HL-60/S4 treated with phorbol 12-myristate 13-acetate at 8.2 ng/mL for 4 days and 3 days (cell line): ENCODE results near the gene NCKAP5L.

Experiments
- in situ Hi-C: fragments of 300-500 bp; cut with MboI; formaldehyde crosslinking; loops from 2 replicates; pipeline ENCODE4 v1.15.0; 2022; ENCODE audit warnings: low sequenced_read_pairs

The NCKAP5L gene

DNA sequence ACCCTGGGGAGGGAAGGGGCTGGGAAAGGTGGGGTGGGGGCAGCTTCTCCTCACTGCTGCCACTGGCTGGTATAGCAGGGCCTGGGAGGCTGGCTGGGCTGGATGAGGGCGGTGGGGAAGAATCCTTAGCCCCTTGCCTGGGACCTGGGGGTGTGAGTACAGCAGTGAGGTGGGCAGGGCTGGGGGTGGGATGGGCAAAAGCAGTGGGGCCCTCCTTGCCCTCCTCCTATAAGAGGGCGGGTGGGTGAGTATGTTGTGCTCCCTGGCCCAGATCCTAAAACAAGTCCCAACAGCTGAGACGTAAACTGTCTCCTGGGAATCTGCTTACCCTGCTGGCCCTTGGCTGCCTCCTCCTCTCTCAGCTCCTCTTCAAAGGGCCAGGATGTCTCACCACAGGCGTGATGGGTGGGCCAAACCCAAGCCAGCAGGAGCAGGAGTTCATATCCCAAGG, 2.2 kb downstream of the NCKAP5L start:
- in situ Hi-C loops = no loop called here

DNA sequence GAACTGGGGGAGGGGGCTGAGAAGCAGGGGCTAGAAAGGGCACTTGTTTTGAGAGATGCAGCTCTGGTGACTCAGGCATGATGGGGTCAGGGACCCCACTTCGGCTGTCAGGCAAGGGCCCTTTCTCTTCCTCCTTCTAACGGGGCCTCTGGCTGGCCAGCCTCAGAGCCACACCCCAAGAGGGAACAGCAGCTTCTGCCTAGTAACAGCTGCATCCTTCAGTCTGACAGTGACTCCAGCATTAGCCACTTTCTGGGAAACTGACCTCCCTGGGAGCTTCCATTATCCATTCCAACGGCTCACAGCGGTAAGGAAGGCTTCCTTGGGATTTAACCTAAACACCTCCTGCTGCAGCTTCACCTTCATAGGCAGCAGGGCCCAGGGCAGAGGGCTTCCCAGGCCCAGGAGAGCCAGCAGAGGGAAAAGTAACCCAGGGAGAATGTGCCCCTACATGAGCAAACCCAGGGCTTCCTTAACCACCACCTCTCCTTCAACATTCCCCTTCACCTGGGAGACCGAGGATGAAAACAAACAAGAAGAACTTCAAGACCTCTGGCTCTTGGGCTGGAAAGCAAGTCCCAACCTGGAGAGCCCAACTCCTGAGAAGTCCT, 2.7 kb downstream of the NCKAP5L start:
- in situ Hi-C loops = no loop called here

DNA sequence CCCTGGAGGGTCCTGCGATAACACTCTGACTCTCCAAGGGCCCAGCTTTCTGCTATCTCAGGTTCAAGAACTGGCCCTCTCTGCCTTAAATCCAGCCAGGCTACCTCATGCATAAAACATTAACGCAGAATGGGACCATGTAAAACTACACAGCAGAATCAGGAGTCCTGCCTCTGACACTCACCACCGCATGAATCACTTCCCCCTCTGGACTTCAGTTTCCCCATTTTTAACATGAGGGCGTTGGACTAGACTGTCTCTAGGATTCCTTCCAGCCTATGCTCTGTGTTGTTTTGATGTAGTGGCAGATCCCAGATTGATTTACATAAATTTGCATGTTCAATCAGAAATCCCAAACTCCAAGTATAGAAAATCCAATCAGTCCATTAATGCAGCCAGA, 3.3 kb downstream of the NCKAP5L start:
- in situ Hi-C loops = no loop called here

DNA sequence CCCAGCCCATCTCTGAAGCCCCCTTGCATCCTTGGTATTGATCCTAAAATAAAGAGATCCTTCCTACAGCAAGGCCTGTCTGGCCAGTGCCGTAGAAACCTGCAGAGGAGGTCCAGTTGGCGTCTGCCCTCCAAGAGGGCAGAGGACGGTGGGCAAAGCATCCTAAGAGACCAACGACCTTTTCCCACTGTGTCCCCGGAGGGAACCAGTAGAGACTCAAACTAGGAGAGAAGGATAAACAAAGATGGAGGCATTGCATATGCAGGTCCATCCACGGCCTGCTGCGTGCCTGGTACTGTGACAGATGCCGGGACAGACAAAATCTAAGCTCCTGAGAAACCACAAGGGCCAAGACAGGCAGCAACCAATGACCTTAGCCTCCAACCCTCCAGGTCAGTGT, 3.8 kb downstream of the NCKAP5L start:
- in situ Hi-C loops = no loop called here

DNA sequence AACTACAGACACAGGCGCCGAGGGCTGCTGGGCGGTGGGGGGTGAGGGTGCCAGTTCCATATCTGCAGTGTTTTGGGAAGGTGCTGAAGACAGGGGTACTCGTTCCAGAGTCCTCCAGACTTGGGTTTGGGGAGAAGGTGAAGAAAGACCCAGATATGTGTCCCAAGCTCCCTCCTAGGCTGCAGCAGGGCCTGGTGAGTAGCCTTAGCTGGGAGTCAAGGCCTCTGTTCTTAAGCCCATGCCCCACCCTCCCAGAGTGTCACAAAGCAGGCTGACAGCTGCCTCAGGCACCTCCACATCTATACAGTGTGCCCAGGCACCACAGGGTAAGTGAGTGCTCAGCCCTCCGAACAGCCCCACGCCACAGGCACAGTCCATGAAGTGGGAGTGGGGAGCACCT, 4.3 kb downstream of the NCKAP5L start:
- in situ Hi-C loops = no loop called here

DNA sequence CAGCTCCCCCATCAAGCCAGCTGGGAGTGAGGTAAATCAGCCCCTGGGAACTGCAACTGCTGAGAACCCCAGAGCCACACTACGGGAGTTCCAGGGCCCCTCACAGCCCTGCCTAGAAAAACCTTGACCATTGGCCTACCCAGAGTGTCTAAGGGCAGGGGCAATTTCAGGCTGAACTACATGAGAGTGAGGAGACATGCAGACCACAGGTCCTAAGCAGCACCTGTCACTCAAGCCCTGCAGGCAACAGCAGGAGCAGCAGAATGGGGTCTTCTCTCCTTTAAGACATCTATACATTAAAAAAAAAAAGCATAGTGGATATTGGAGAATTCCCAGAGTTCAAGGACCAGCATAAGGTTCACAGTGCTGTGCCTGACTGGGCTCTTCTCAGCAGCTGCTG, 4.9 kb downstream of the NCKAP5L start:
- in situ Hi-C loops = no loop called here

DNA sequence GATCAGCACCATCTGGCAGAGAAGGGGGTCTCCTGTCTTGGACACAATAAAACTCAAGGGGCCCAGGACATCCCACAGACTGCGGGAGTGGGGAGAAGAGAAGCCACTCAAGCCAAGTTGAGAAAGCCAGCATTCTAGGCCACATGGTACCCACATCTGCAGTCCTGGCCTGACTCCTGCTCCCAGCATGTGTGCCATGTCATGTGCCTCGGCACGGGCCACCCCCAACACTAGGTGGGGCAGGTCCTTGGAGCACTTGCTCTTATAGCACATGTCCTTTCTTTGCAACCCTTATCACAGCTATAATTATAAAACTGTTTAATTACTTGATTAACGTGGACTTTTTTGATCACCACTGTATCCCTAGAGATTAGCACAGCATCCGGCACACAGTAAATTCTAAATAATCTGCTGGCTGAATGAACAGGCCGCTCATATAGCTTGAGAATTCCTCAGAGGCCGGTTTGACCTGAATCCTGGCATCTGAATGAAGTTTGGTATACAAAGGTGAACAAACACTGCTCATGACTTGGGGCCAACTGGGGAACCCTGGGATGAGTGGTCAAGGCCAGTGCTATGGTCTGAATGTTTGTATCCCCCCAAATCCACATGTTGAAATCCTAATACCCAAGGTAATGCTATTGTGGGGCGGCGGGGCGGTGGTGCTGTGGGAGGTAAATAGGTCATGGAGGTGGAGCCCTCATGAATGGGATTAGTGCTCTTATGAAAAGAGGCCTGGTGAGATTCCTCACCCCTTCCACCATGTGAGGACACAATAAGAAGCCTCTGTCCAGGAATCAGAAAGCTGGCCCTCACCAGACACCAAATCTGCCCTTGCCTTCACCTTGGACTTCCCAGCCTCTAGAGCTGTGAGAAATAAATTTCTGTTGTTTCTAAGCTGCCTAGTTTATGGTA, 6.6 kb downstream of the NCKAP5L start:
- in situ Hi-C loops = no loop called here

DNA sequence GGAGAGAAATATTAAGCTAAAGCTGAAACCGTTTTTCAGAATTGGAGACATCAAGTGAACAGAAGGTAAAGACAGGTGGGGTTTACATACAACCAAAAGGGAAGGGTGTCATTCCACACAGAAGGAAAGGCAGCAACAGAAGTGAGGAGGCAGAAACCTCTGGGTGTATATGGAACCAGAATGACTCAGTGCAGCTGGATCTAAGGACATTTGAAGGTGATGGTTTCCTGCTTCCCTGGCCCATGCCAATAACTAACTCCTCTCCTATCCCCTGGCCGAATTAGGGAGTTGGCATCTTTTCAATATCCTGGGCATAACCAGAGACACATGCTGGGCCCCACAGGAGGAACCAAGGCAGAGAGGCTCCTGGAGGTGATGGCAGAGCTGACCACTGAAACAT, 8.4 kb downstream of the NCKAP5L start:
- in situ Hi-C loops = no loop called here

DNA sequence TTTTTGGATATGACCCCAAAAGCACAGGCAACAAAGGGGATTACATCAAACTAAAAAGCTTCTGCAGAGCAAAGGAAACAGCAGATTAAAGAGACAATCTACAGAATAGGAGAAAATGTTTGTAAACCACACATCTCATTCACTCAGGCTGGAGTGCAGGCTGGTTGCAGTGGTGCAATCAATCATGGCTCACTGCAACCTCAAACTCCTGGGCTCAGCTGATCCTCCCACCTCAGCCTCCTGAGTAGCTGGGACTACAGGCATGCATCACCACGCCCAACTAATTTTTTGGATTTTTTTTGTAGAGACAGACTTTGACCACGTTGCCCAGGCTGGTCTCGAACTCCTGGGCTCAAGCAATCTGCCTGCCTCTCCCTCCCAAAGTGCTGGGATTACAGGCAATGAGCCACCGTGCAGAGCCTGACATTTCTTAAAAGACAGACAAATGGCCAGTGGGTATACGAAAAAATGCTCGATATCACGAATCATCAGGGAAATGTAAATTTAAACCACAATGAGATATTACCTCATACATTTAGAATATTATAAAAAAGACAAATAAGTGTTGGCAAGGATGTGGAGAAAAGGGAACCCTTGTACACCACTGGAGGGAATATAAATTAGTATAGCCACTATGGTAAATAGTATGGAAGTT, 9.8 kb downstream of the NCKAP5L start:
- in situ Hi-C loops = no loop called here

DNA sequence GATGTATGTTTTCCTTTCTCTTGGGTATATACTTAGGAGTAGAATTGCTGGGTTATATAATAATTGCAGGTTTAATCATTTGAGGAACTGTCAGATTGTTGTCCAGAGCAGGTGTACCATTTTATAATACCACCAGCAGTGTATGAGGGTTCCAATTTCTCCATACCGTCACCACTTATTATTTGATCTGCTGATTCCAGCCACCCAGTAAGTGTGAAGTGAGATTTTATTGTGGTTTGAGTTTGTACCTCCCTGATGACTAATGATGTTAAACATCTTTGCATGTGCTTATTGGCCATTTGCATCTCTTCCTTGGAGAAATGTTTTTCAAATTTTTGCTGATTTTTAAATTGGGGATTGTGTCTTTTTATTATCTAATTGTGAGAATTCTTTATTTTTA, 15.1 kb downstream of the NCKAP5L start:
- in situ Hi-C loops = no loop called here

DNA sequence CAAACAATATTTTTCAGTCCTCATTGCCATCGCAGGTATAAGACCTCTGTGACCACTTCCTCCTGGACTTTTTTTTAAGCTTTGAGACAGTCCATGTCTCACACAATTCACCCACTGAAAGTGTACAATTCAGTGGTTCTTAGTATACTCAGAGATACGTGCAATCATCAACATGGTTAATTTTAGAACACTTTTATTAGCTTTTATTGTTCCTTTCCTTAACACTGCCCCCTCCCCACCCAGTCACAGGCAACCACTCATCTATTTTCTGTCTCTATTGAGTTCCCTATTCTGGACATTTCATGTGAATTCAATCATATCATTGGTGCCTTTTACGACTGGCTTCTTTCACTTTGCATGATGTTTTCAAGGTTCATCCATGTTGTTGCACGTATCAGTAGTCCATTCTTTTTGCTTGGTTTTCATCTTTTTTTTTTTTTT, 16.2 kb downstream of the NCKAP5L start:
- in situ Hi-C loops = no loop called here

DNA sequence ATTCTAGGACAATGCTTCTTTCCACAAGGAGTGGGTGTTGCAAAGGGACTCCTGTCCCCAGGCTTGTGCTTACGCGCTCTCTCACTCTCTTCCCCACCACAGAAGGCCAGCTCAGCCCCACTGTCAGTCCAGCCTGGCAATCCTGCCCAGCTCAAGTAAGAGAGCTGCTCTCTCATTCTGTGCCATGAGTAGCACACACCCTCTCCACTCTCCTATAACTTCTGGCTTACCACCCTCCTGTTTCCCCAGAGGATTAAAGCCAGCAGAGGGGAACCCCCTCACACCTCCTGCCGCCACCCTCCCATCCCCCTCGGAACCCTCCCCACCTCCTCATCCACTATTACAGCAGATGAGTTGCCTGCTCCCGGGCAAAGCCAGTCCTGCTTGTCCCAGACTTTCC, 17.1 kb downstream of the NCKAP5L start:
- in situ Hi-C loops = no loop called here

DNA sequence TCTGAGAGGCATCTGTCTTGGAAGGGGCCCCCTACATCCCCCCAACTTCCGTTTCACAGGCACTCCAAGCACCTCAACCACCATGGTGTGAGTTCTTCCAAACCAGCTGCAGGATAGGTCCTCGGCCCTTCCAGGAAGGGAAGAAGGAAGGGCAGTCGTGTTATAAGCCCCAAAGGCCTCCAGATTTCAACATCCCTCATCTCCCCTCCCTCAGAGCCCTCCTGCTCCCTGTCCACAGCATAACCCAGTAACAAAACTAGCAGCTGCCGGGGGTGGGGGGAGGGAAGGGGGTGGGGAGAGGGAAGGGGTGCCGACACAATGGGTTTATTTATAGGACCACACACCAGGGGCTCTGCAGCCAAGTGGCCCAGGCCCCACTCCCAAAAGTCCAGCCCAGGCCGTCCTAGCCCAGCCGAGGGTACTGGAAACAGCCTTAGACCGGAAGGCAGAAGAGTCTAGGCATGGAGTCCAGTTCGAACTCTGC, 18.3 kb downstream of the NCKAP5L start:
- in situ Hi-C loops = no loop called here

DNA sequence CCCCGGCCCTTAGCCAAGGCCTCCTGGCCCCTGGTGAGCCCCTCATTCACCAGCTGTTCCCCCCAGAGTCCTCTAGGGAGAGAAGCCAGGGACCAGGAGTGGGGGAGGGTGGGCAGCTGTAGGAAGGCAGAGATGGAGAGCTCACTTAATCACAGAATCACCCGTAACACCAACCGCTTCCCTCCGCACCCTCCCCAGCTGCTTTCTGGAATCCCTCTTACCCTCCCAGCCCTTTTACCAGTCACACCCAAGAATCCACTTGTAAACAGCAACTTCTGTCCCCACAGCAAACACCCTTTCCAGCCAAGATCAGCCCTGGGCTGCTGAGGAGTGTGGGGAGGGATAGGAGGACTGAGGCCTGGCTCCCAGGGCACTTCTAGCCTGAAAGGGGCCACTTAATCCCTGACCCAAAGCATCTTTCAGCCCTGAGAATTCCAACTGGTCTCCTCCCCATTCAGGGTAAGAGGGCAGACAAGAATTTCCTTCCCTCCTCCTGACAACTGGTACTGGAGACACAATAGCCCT, 18.8 kb downstream of the NCKAP5L start:
- in situ Hi-C loops = no loop called here

DNA sequence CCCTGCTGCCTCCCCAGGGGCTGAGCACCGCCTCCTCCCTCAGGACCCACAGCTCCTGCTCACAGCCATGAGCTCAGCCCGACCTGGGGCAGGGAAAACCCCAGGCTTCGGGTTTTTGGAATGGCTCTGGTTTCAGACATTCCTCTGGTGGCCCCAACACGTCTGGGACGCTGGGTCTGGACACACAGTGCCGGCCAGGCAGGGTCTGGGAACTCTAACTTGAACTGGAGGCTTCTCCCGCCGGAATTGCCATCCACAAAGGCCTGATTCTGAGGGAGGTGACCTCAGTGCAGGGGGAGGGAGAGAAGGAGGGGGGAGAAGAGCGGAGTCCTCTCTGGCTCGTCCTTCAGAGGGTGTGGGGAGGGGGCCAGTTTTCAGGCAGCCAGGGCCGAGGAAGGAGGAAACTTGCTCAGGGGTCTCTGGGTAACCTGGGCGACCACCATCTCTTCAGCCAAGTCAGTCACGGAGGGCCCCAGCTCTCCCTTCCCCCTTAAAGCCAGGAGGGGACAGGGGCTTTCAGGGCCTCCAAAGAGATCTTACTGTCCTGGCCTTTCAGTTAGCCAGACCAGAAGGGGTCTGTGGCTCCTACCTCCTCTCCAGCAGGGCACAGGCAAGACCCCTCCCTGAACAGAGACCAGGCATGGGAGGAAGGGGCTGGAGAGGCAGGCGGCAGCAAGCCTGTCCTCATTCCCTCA, 19.4 kb downstream of the NCKAP5L start:
- in situ Hi-C loops = no loop called here

DNA sequence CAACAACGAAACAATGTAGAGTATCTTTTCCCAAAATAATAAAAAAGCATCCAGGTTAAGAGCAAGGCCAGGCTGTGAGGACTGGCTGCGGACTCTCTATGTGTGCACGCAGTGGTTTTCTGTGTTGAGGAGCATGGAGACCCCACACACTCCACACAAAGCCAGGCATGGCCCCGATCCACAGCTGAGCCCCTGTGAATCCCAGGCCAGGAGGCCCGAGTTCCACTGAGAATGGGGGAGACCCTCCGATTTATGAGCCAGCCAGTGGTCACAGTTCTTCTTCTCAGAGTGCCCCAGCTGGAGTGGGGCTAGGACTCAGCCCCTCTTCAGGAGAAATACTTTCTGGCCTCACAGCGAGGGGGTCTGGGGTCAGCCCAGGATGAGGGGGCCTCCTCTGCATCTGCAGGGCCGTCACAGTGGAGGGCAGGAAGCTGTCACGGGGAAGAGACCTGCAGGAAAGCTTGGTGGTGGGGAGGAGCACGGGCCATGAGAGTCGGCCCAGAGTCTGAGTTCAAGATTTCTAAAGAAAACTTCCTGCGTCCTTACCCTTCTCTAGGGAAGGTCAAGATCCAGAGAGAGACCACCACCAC, 20.1 kb downstream of the NCKAP5L start:
- in situ Hi-C loops = no loop called here

DNA sequence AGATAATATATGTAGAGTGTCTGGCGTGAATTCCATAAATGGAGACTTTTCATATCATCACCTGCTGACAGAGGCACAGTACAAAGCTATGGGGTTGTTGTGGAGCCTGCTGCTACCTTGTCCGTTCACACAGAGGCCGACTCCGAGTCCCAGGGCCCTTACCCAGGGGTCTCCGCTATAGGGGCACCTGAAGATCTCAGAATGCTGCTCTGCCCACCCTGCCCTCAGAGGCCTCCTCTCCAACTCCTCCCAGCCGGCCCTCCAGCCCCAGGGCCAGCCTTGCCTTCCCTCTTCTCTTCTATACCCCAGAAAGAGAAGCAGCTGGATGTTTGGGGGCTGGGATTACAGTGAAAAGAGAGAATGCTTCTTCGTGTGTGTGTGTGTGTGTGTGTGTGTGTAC, 21.3 kb downstream of the NCKAP5L start:
- in situ Hi-C loops = no loop called here

DNA sequence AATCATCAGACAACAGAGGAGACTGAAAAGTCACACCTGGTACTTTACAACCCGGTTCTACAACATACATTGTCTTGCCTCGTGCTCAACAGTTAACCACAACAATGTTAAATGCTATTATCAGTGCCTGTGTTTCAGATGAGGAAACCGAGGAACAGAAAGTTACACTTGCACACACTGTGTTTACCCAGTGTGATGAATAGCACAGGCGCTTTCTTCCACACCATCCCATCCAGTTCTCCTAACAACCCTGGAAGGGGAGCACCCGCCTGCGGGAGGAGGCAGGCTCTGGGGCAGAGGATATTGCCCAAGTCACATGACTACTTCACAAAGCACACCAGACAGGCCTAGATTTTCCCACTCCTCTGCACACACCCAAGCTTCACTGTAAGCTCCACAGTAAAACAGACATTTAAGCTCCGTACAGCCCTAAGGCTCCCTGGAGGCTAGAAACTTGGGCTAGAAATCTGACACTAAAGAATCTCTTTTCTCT, 21.8 kb downstream of the NCKAP5L start:
- in situ Hi-C loops = no loop called here

DNA sequence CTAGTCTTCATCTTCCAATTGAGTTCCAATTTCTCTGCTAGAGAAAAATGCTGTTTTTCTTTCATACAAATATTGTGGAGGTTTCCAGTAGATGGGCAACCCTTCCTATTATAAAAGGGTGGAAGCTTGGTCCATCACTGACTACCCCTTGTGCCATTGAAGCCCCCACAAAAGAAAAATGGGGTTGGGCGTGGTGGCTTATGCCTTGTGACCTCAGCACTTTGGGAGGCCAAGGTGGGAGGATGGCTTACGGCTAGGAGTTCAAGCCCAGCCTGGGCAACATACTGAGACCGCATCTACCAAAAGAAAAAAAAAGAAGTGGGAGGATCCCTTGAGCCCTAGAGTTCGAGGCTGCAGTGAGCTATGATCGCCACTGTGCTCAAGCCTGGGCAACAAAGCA, 22.8 kb downstream of the NCKAP5L start:
- in situ Hi-C loops = no loop called here

DNA sequence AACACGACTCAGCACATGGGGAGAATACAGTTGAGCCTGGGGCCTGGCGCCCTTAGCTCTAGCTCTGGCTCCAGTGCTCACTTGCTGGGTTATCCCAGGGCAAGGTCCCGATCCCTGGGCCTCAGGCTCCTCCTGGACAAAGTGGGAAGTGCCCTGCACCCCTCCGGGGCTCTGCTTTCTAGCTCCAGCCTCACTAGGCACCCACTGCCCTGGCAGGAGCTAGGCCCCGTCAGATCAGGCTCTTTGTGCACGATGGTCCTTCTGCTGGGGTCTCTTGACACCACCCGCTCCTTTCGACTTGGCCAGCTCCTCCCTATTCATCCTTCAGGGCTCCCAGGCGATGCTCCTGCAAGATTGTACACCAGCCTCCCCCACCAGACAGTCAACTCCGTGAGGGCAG, 23.4 kb downstream of the NCKAP5L start:
- in situ Hi-C loops = no loop called here
